GM20000 (cell line): ENCODE data around the gene SLC39A11.

Experiments used
- DNase-seq: peaks from one replicate; pipeline ENCODE4 v3.0.0; 2012; ENCODE audit warnings: low spot score
- TF ChIP-seq, protein P1 (sequence below): IDR thresholded peaks from 2 replicates; pipeline ENCODE4 v1.5.1; 2012; ENCODE audit warnings: mild to moderate bottlenecking, control low read depth; ENCODE audit errors: extremely low read depth, missing control alignments

SLC39A11 gene

DNA sequence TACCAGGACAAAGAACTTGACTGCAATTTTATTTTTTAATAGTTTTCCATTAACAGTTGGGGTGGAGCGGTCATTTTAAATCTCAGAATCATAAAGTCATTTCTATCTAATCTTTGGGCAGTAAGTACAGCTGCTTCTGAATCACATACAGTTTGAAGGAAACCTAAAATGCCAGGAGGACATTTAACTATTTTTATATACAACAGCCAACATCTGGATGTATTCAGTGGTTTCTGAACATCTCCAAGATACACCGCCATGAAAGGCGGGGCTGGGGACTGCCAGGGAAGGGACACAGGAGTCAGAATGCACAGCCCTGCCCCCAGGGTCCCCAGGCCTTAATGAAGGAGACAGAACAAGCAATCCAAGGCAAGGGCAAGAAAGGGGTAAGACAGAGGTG is 392.3 kb downstream of the SLC39A11 start:
- TF ChIP-seq, protein P1, sequence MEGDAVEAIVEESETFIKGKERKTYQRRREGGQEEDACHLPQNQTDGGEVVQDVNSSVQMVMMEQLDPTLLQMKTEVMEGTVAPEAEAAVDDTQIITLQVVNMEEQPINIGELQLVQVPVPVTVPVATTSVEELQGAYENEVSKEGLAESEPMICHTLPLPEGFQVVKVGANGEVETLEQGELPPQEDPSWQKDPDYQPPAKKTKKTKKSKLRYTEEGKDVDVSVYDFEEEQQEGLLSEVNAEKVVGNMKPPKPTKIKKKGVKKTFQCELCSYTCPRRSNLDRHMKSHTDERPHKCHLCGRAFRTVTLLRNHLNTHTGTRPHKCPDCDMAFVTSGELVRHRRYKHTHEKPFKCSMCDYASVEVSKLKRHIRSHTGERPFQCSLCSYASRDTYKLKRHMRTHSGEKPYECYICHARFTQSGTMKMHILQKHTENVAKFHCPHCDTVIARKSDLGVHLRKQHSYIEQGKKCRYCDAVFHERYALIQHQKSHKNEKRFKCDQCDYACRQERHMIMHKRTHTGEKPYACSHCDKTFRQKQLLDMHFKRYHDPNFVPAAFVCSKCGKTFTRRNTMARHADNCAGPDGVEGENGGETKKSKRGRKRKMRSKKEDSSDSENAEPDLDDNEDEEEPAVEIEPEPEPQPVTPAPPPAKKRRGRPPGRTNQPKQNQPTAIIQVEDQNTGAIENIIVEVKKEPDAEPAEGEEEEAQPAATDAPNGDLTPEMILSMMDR = no peak
- no peak for DNase-seq

GRCh38 chr17:72699545-72699944 is 392.9 kb downstream of the SLC39A11 start:
- TF ChIP-seq, protein P1 = no peak
- no peak for DNase-seq

GRCh38 chr17:72697602-72698146 is 394.8 kb downstream of the SLC39A11 start:
- TF ChIP-seq, protein P1 = no peak
- no peak for DNase-seq

DNA sequence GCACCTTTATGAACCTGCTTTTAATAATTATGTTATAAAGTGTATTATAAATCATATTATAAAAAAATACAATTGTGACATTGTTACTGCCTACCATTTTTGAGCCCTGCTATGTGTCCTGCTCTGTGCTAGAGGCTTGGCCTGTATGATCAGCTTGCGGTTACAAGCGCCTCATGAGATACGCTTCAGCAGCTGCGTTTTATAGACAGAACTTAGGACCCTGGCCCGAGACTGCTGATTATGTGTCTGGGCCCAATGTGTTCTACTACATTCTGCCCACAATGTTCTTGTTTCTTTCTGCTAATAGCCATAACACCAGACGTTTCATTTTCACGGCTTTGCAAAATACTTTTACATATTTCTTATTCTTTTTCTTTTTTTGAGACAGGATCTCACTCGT is 395.8 kb downstream of the SLC39A11 start:
- TF ChIP-seq, protein P1 = no peak
- DNase-seq = no peak

DNA sequence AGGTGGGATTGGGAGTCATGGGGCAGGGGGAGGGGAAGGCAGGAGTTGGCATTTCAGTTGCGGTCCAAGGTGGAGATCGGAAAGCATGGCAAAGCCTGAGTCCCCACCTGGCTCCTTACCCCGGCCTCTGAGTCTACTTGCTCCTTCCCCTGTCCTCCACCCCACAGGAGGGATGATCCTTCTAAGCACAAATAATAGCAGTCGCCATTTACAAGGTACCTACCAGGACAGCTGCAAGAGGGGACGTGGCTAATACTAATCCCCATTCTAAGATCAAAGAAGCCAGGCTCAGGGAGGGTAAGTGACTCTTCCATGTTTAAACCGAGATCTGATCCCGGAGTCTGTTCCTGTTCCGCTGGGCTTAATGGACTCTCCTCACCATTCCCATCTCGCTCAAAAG is 396.3 kb downstream of the SLC39A11 start:
- DNase-seq = no peak

GRCh38 chr17:72693956-72694355 is 398.5 kb downstream of the SLC39A11 start:
- TF ChIP-seq, protein P1 = no peak
- no peak for DNase-seq

More for the DNA sequence above, 396.3 kb downstream of the SLC39A11 start:
- TF ChIP-seq, protein P1 = no peak

DNA sequence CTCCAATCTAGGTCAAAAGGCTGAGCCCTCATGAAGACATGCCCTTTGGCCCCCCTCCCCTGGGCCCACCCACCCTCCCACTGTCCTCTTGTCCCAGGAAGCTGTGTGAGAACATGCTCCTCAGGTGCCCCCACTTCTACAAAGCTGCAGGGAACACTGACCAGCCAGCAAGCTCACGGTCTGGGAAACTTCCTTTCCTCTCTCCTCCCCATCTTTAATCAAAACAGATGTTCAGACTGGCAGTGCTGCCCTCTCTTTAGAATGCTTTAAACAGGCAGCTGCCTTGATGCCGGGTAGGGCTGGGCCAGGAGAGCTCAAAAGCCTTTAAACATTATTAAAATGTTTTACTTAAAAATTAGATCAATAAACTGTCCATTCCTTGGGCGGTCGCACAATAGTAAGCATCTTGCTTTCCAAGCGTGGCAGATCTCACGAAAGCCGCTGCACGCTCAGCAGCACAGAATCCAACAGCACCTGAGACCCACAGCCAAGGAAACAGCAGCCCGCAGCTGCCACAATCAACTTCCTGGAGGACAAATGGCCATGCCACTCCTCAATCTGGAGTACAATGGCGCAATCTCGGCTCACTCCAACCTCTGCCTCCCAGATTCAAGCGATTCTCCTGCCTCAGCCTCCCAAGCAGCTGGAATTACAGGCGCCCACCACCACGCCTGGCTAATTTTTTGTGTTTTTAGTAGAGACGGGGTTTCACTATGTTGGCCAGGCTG is 399.2 kb downstream of the SLC39A11 start:
- TF ChIP-seq, protein P1 = no peak
- no peak for DNase-seq
